Memory B cell (primary cell): ENCODE data around the gene TMEM35B.

Experiments
- ATAC-seq: fragments of 150-1000 bp; cut with Tn5 transposase; 2 replicates; pipeline ENCODE4 v1.10.0; 2021; ENCODE audit warnings: low read depth, mild to moderate bottlenecking, moderate library complexity
- DNase-seq, 2 donors: peaks; one replicate each; pipeline ENCODE4 v3.0.0; 2022; ENCODE audit warnings: low spot score in 2 of 2
- H3K27ac Mint-ChIP-seq: one replicate; pipeline ENCODE4 v1.8.0; 2022; ENCODE audit warnings: mild to moderate bottlenecking, moderate library complexity, mixed read lengths
- H3K27me3 Mint-ChIP-seq: one replicate; pipeline ENCODE4 v1.8.0; 2022; ENCODE audit warnings: mixed read lengths
- H3K36me3 Mint-ChIP-seq: one replicate; pipeline ENCODE4 v1.8.0; 2022; ENCODE audit warnings: mild to moderate bottlenecking, mixed read lengths
- H3K4me1 Mint-ChIP-seq: one replicate; pipeline ENCODE4 v1.8.0; 2022; ENCODE audit warnings: mixed read lengths
- H3K4me3 Mint-ChIP-seq: one replicate; pipeline ENCODE4 v1.8.0; 2022; ENCODE audit warnings: mild to moderate bottlenecking, moderate library complexity, mixed read lengths
- H3K9me3 Mint-ChIP-seq: one replicate; pipeline ENCODE4 v1.8.0; 2022; ENCODE audit warnings: mixed read lengths

The TMEM35B gene

GRCh38 chr1:34984435-34984792 lies 733 bp downstream of the TMEM35B start:
- Mint-ChIP-seq H3K9me3 (no peaks in the 10 kb centered on the region), H3K4me1 (peaks cover 26% of the 10 kb centered on the region), H3K27me3 (no peaks in the 10 kb centered on the region), H3K36me3 (peaks cover 7% of the 10 kb centered on the region), H3K27ac (peak overlapping the region; percentile 92), H3K4me3 (peak overlapping the region; percentile 96)
- no peak for ATAC-seq
- DNase-seq, result no peak

GRCh38 chr1:34983700-34984355 lies 1.3 kb downstream of the TMEM35B start:
- Mint-ChIP-seq H3K9me3 (no peaks in the 10 kb centered on the region), H3K4me1 (peaks cover 29% of the 10 kb centered on the region), H3K27me3 (no peaks in the 10 kb centered on the region), H3K36me3 (peaks cover 6% of the 10 kb centered on the region), H3K27ac (peak overlapping the region; percentile 92), H3K4me3 (peak overlapping the region; percentile 96)
- ATAC-seq (no peak), DNase-seq (no peak)

- Mint-ChIP-seq H3K36me3 (peaks cover 6% of the 10 kb centered on the region), H3K4me3 (peak overlapping the region; percentile 44), H3K27ac (no peak overlapping the region), H3K9me3 (no peaks in the 10 kb centered on the region), H3K27me3 (no peaks in the 10 kb centered on the region), H3K4me1 (peaks cover 35% of the 10 kb centered on the region)
- ATAC-seq (no peak), DNase-seq (no peak)
These were observed 2.2 kb downstream of the TMEM35B start for GRCh38 chr1:34982820-34983376.

GRCh38 chr1:34980715-34981114 lies 4.4 kb downstream of the TMEM35B start:
- no peak overlapping the region for H3K4me3 Mint-ChIP-seq
- no peaks in the 10 kb centered on the region for H3K27me3 Mint-ChIP-seq
- ATAC-seq (no peak), DNase-seq (no peak)
- peaks cover 38% of the 10 kb centered on the region for H3K4me1 Mint-ChIP-seq
- no peaks in the 10 kb centered on the region for H3K9me3 Mint-ChIP-seq
- H3K27ac Mint-ChIP-seq, result no peak overlapping the region
- H3K36me3 Mint-ChIP-seq, result peaks cover 12% of the 10 kb centered on the region

GRCh38 chr1:34978921-34979320 lies 6.2 kb downstream of the TMEM35B start:
- Mint-ChIP-seq H3K36me3 (peaks cover 15% of the 10 kb centered on the region), H3K9me3 (no peaks in the 10 kb centered on the region), H3K27ac (no peak overlapping the region), H3K4me1 (peaks cover 31% of the 10 kb centered on the region), H3K4me3 (no peak overlapping the region), H3K27me3 (no peaks in the 10 kb centered on the region)
- ATAC-seq, result no peak
- no peak for DNase-seq

- Mint-ChIP-seq H3K27ac (peak overlapping the region; percentile 31), H3K4me1 (peaks cover 23% of the 10 kb centered on the region), H3K36me3 (peaks cover 15% of the 10 kb centered on the region), H3K9me3 (no peaks in the 10 kb centered on the region), H3K4me3 (no peak overlapping the region), H3K27me3 (no peaks in the 10 kb centered on the region)
- DNase-seq (no peak), ATAC-seq (no peak)
These were observed 7.3 kb downstream of the TMEM35B start for GRCh38 chr1:34977858-34978257.

GRCh38 chr1:34977210-34977471 lies 8.0 kb downstream of the TMEM35B start:
- ATAC-seq (no peak), DNase-seq (no peak)
- Mint-ChIP-seq H3K27me3 (no peaks in the 10 kb centered on the region), H3K27ac (no peak overlapping the region), H3K4me3 (no peak overlapping the region), H3K36me3 (peaks cover 15% of the 10 kb centered on the region), H3K9me3 (no peaks in the 10 kb centered on the region), H3K4me1 (peaks cover 19% of the 10 kb centered on the region)

GRCh38 chr1:34976384-34977209 lies 8.6 kb downstream of the TMEM35B start:
- H3K4me3 Mint-ChIP-seq, result no peak overlapping the region

GRCh38 chr1:34975771-34976170 lies 9.4 kb downstream of the TMEM35B start:
- Mint-ChIP-seq H3K36me3 (peaks cover 9% of the 10 kb centered on the region), H3K9me3 (no peaks in the 10 kb centered on the region), H3K4me1 (peaks cover 17% of the 10 kb centered on the region), H3K27me3 (no peaks in the 10 kb centered on the region), H3K27ac (peak overlapping the region; percentile 21), H3K4me3 (no peak overlapping the region)
- no peak for ATAC-seq
- DNase-seq, result no peak

More at GRCh38 chr1:34976384-34977209, 8.6 kb downstream of the TMEM35B start:
- H3K27ac Mint-ChIP-seq, result no peak overlapping the region
- H3K4me1 Mint-ChIP-seq, result peaks cover 19% of the 10 kb centered on the region
- DNase-seq, result no peak
- H3K36me3 Mint-ChIP-seq, result peaks cover 15% of the 10 kb centered on the region
- ATAC-seq, result no peak
- H3K9me3 Mint-ChIP-seq, result no peaks in the 10 kb centered on the region
- no peaks in the 10 kb centered on the region for H3K27me3 Mint-ChIP-seq

- ATAC-seq (no peak), DNase-seq (no peak)
- H3K27me3 Mint-ChIP-seq, result no peaks in the 10 kb centered on the region
- H3K9me3 Mint-ChIP-seq, result no peaks in the 10 kb centered on the region
- peak overlapping the region; percentile 21 for H3K27ac Mint-ChIP-seq
- H3K4me1 Mint-ChIP-seq, result peaks cover 13% of the 10 kb centered on the region
- H3K4me3 Mint-ChIP-seq, result no peak overlapping the region
- peaks cover 9% of the 10 kb centered on the region for H3K36me3 Mint-ChIP-seq
These were observed 9.8 kb downstream of the TMEM35B start for GRCh38 chr1:34975338-34975737.

GRCh38 chr1:34974626-34975025 lies 10.5 kb downstream of the TMEM35B start:
- H3K27ac Mint-ChIP-seq, result no peak overlapping the region
- DNase-seq (no peak), ATAC-seq (no peak)
- peaks cover 9% of the 10 kb centered on the region for H3K36me3 Mint-ChIP-seq
- H3K4me1 Mint-ChIP-seq, result peaks cover 13% of the 10 kb centered on the region
- H3K4me3 Mint-ChIP-seq, result no peak overlapping the region
- no peaks in the 10 kb centered on the region for H3K27me3 Mint-ChIP-seq
- no peaks in the 10 kb centered on the region for H3K9me3 Mint-ChIP-seq

GRCh38 chr1:34973326-34973725 lies 11.8 kb downstream of the TMEM35B start:
- Mint-ChIP-seq H3K27me3 (no peaks in the 10 kb centered on the region), H3K9me3 (no peaks in the 10 kb centered on the region), H3K36me3 (peaks cover 9% of the 10 kb centered on the region)

GRCh38 chr1:34970829-34971228 lies 14.3 kb downstream of the TMEM35B start:
- Mint-ChIP-seq H3K27me3 (no peaks in the 10 kb centered on the region), H3K9me3 (no peaks in the 10 kb centered on the region), H3K36me3 (peaks cover 4% of the 10 kb centered on the region), H3K4me3 (no peak overlapping the region), H3K4me1 (peaks cover 3% of the 10 kb centered on the region), H3K27ac (no peak overlapping the region)
- DNase-seq (no peak), ATAC-seq (no peak)

More at GRCh38 chr1:34973326-34973725, 11.8 kb downstream of the TMEM35B start:
- H3K27ac Mint-ChIP-seq, result no peak overlapping the region
- ATAC-seq, result no peak
- H3K4me1 Mint-ChIP-seq, result peaks cover 6% of the 10 kb centered on the region
- H3K4me3 Mint-ChIP-seq, result no peak overlapping the region
- no peak for DNase-seq

- no peak overlapping the region for H3K4me3 Mint-ChIP-seq
- no peaks in the 10 kb centered on the region for H3K4me1 Mint-ChIP-seq
- DNase-seq, result no peak
- H3K36me3 Mint-ChIP-seq, result no peaks in the 10 kb centered on the region
- no peaks in the 10 kb centered on the region for H3K27me3 Mint-ChIP-seq
- no peak overlapping the region for H3K27ac Mint-ChIP-seq
- no peak for ATAC-seq
- H3K9me3 Mint-ChIP-seq, result no peaks in the 10 kb centered on the region
These were observed 14.9 kb downstream of the TMEM35B start for GRCh38 chr1:34970220-34970735.
